Vagina (tissue), 2 donors: ENCODE results near the gene C9orf50. TPM values are rescaled to one million over a fixed set of nuclear protein-coding genes. Genes with fewer than 3 reads are reported as not detected.

Source experiments
- DNase-seq, 2 donors: peaks; one replicate each; pipeline ENCODE4 v3.0.0-alpha.2; 2017; ENCODE audit errors: extremely low spot score in 2 of 2
- H3K27ac ChIP-seq: fragments of 200-600 bp; sonication (generic); one replicate; pipeline ENCODE4 v1.5.1; 2019
- H3K27me3 ChIP-seq: fragments of 200-600 bp; sonication (generic); one replicate; pipeline ENCODE4 v1.5.1; 2019
- H3K36me3 ChIP-seq, 2 donors: fragments of 200-600 bp; sonication (generic); one replicate each; pipeline ENCODE4 v1.5.1; 2017 to 2019
- H3K4me1 ChIP-seq: fragments of 200-600 bp; sonication (generic); one replicate; pipeline ENCODE4 v1.5.1; 2019
- H3K4me3 ChIP-seq, 2 donors: fragments of 200-600 bp; sonication (generic); 1 replicate in 1 of 2; 2 replicates in 1 of 2; pipeline ENCODE4 v1.5.1; 2016 to 2019
- H3K9me3 ChIP-seq: fragments of 200-600 bp; sonication (generic); one replicate; pipeline ENCODE4 v1.5.1; 2019
- CTCF ChIP-seq, 3 experiments: fragments of 450-650 bp in 2 of 3; fragments of 200-600 bp in 1 of 3; sonication (generic) in 1 of 3; IDR thresholded peaks; one replicate each; pipeline ENCODE4 v1.5.1; 2017 to 2019; ENCODE audit warnings: antibody characterized with exemption in 3 of 3, mild to moderate bottlenecking in 2 of 3, moderate library complexity in 2 of 3
- POLR2A ChIP-seq, 2 donors: fragments of 450-650 bp; IDR thresholded peaks; one replicate each; pipeline ENCODE4 v1.6.1; 2017; ENCODE audit warnings: antibody characterized with exemption in 2 of 2, mild to moderate bottlenecking in 2 of 2, moderate library complexity in 2 of 2
- POLR2AphosphoS5 ChIP-seq, 2 donors: sonication (generic); formaldehyde crosslinking; IDR thresholded peaks; one replicate each; pipeline ENCODE4 v1.9.0; 2017; ENCODE audit warnings: antibody characterized with exemption in 2 of 2, mild to moderate bottlenecking in 2 of 2, low read depth in 1 of 2; ENCODE audit not compliant: insufficient read depth in 1 of 2
- intact Hi-C: fragments of 100-400 bp; cut with DNase I; formaldehyde crosslinking; loops from one replicate; pipeline ENCODE4 v1.15.1; 2023
- total RNA-seq: library from RNA; depleted of rRNA; stranded (reverse); fragments of >200 nt; gene quantifications from one replicate; pipeline ENCODE4 v1.2.3, GENCODE V29; 2016

C9orf50 gene
- total RNA-seq, 1 donor from 2014 or later = not detected

- Histone ChIP-seq H3K4me3 (no peak overlapping the region), H3K36me3 (no peaks in the 10 kb centered on the region), H3K4me1 (peaks cover 34% of the 10 kb centered on the region), H3K27me3 (no peaks in the 10 kb centered on the region), H3K27ac (no peak overlapping the region), H3K9me3 (no peaks in the 10 kb centered on the region)
- intact Hi-C loops = no loop called here
- no peak for DNase-seq
- TF ChIP-seq POLR2A (IDR thresholded peaks at IDR 0.05) (no peak), CTCF (IDR thresholded peaks at IDR 0.05) (no peak), POLR2AphosphoS5 (IDR thresholded peaks at IDR 0.05; ENCODE audit: insufficient read depth in 1 of 2, low read depth in 1 of 2) (no peak)
Measured at GRCh38 chr9:129572517-129572916, 48.4 kb downstream of the C9orf50 start.

- Histone ChIP-seq H3K4me1 (peaks cover 38% of the 10 kb centered on the region), H3K27ac (peak overlapping the region; percentile 94)
- intact Hi-C loops = no loop called here
Measured at GRCh38 chr9:129572052-129572425, 48.9 kb downstream of the C9orf50 start.

GRCh38 chr9:129571298-129572051, 49.4 kb downstream of the C9orf50 start:
- intact Hi-C loops = no loop called here
- TF ChIP-seq POLR2AphosphoS5 (IDR thresholded peaks at IDR 0.05; ENCODE audit: insufficient read depth in 1 of 2, low read depth in 1 of 2) = no peak
- no peak for TF ChIP-seq POLR2A (IDR thresholded peaks at IDR 0.05)
- TF ChIP-seq CTCF (IDR thresholded peaks at IDR 0.05) = no peak
- no peaks in the 10 kb centered on the region for H3K27me3 ChIP-seq
- no peak overlapping the region for H3K4me3 ChIP-seq
- peak overlapping the region; percentile 94 for H3K27ac ChIP-seq
- no peaks in the 10 kb centered on the region for H3K9me3 ChIP-seq
- peaks cover 38% of the 10 kb centered on the region for H3K4me1 ChIP-seq
- DNase-seq = no peak
- no peaks in the 10 kb centered on the region for H3K36me3 ChIP-seq

More at GRCh38 chr9:129572052-129572425, 48.9 kb downstream of the C9orf50 start:
- H3K27me3 ChIP-seq = no peaks in the 10 kb centered on the region
- H3K4me3 ChIP-seq = no peak overlapping the region
- DNase-seq = no peak
- H3K9me3 ChIP-seq = no peaks in the 10 kb centered on the region
- TF ChIP-seq CTCF (IDR thresholded peaks at IDR 0.05) = no peak
- TF ChIP-seq POLR2AphosphoS5 (IDR thresholded peaks at IDR 0.05; ENCODE audit: insufficient read depth in 1 of 2, low read depth in 1 of 2) = no peak
- TF ChIP-seq POLR2A (IDR thresholded peaks at IDR 0.05) = no peak
- no peaks in the 10 kb centered on the region for H3K36me3 ChIP-seq

- H3K9me3 ChIP-seq = no peaks in the 10 kb centered on the region
- peak in 1 of 2 donors; percentile 48 for TF ChIP-seq POLR2AphosphoS5 (IDR thresholded peaks at IDR 0.05; ENCODE audit: insufficient read depth in 1 of 2, low read depth in 1 of 2)
- no peak for TF ChIP-seq CTCF (IDR thresholded peaks at IDR 0.05)
- H3K36me3 ChIP-seq = no peaks in the 10 kb centered on the region
- no peak for DNase-seq
- no peak overlapping the region for H3K4me3 ChIP-seq
- no peaks in the 10 kb centered on the region for H3K27me3 ChIP-seq
- intact Hi-C loops = no loop called here
- H3K4me1 ChIP-seq = peaks cover 38% of the 10 kb centered on the region
- peak overlapping the region; percentile 94 for H3K27ac ChIP-seq
Measured at GRCh38 chr9:129570450-129571297, 50.2 kb downstream of the C9orf50 start.
